CD14-positive monocyte (primary cell): ENCODE results near the gene DHX40. TPM values are rescaled to one million over a fixed set of nuclear protein-coding genes. Genes with fewer than 3 reads are reported as not detected.

Experiments used
- DNase-seq, 3 donors: peaks; one replicate each; pipeline ENCODE4 v3.0.0-alpha.2; 2011 to 2022
- H2AFZ ChIP-seq: 2 replicates; pipeline ENCODE4 v1.6.0; 2012; ENCODE audit warnings: mild to moderate bottlenecking, low read depth, low read length, inconsistent platforms; ENCODE audit not compliant: insufficient read depth, poor library complexity, severe bottlenecking
- H3K27ac ChIP-seq, 2 donors: 1 replicate in 1 of 2; 2 replicates in 1 of 2; pipeline ENCODE4 v1.5.1; 2012 to 2013; ENCODE audit warnings: low read length in 2 of 2, control low read depth in 1 of 2, inconsistent platforms in 1 of 2, low read depth in 1 of 2, mild to moderate bottlenecking in 1 of 2
- H3K27me3 ChIP-seq, 2 donors: one replicate each; pipeline versions ENCODE4 v1.6.0 to v1.6.1; 2011 to 2013; ENCODE audit warnings: low read length in 2 of 2; ENCODE audit not compliant: control insufficient read depth in 2 of 2, insufficient read depth in 2 of 2
- H3K36me3 ChIP-seq, 2 donors: replicated peaks in 1 of 2; 1 replicate in 1 of 2; 2 replicates in 1 of 2; pipeline versions ENCODE4 v1.5.1 to v1.6.1; 2012 to 2013; ENCODE audit warnings: low read length in 2 of 2, control low read depth in 1 of 2, inconsistent platforms in 1 of 2, mild to moderate bottlenecking in 1 of 2; ENCODE audit not compliant: insufficient read depth in 2 of 2, control insufficient read depth in 1 of 2
- H3K4me1 ChIP-seq, 2 donors: 1 replicate in 1 of 2; 2 replicates in 1 of 2; pipeline versions ENCODE4 v1.5.1 to v1.6.1; 2012 to 2013; ENCODE audit warnings: low read length in 2 of 2, control low read depth in 1 of 2, inconsistent platforms in 1 of 2, mild to moderate bottlenecking in 1 of 2, moderate library complexity in 1 of 2; ENCODE audit not compliant: insufficient read depth in 2 of 2, control insufficient read depth in 1 of 2
- H3K4me2 ChIP-seq: replicated peaks from 2 replicates; pipeline ENCODE3; 2012; ENCODE audit warnings: low read length, moderate library complexity, mild to moderate bottlenecking; ENCODE audit not compliant: poor library complexity, severe bottlenecking; ENCODE audit errors: extremely low read depth
- H3K4me3 ChIP-seq, 3 experiments: fragments of 200-600 bp in 1 of 3; sonication (generic) in 1 of 3; replicated peaks in 1 of 3; 1 replicate in 2 of 3; 2 replicates in 1 of 3; pipeline ENCODE4 v1.5.1; 2011 to 2013; ENCODE audit warnings: low read length in 3 of 3, mild to moderate bottlenecking in 3 of 3, control low read depth in 2 of 3, low read depth in 2 of 3, inconsistent platforms in 1 of 3, moderate library complexity in 1 of 3
- H3K79me2 ChIP-seq: 2 replicates; pipeline ENCODE4 v1.6.0; 2012; ENCODE audit warnings: mild to moderate bottlenecking, control low read depth, inconsistent platforms, low read length, moderate library complexity; ENCODE audit not compliant: insufficient read depth
- H3K9ac ChIP-seq: 2 replicates; pipeline ENCODE4 v1.6.0; 2017; ENCODE audit warnings: low read length, mild to moderate bottlenecking; ENCODE audit not compliant: insufficient read depth, poor library complexity, severe bottlenecking
- H3K9me3 ChIP-seq, 2 donors: replicated peaks in 1 of 2; 1 replicate in 1 of 2; 2 replicates in 1 of 2; pipeline versions ENCODE4 v1.5.1 to v1.6.1; 2012 to 2013; ENCODE audit warnings: low read length in 2 of 2, control low read depth in 1 of 2; ENCODE audit not compliant: control insufficient read depth in 1 of 2, insufficient read depth in 1 of 2
- H4K20me1 ChIP-seq: 2 replicates; pipeline ENCODE4 v1.6.0; 2012; ENCODE audit warnings: mild to moderate bottlenecking, low read length, control low read depth, moderate library complexity; ENCODE audit not compliant: insufficient read depth
- H3K27ac Mint-ChIP-seq, 7 donors: one replicate each; pipeline ENCODE4 v1.8.0; 2020; ENCODE audit warnings: mild to moderate bottlenecking in 7 of 7, mixed read lengths in 7 of 7, moderate library complexity in 6 of 7, inconsistent platforms in 2 of 7
- H3K27me3 Mint-ChIP-seq, 3 donors: one replicate each; pipeline ENCODE4 v1.8.0; 2021 to 2022; ENCODE audit warnings: low read depth in 3 of 3, mild to moderate bottlenecking in 3 of 3, mixed read lengths in 3 of 3, moderate library complexity in 3 of 3, inconsistent platforms in 1 of 3
- H3K36me3 Mint-ChIP-seq, 2 donors: one replicate each; pipeline ENCODE4 v1.8.0; 2020; ENCODE audit warnings: mixed read lengths in 2 of 2, inconsistent platforms in 1 of 2, mild to moderate bottlenecking in 1 of 2
- H3K4me1 Mint-ChIP-seq: one replicate; pipeline ENCODE4 v1.8.0; 2020; ENCODE audit warnings: mild to moderate bottlenecking, mixed read lengths
- H3K4me3 Mint-ChIP-seq, 2 donors: one replicate each; pipeline ENCODE4 v1.8.0; 2020; ENCODE audit warnings: mild to moderate bottlenecking in 2 of 2, mixed read lengths in 2 of 2, moderate library complexity in 1 of 2
- H3K9me3 Mint-ChIP-seq, 7 donors: one replicate each; pipeline ENCODE4 v1.8.0; 2020 to 2022; ENCODE audit warnings: mixed read lengths in 7 of 7, mild to moderate bottlenecking in 6 of 7, moderate library complexity in 6 of 7, inconsistent platforms in 2 of 7
- CTCF ChIP-seq: fragments of 200-600 bp; IDR thresholded peaks from one replicate; pipeline ENCODE4 v1.8.0; 2022; ENCODE audit warnings: antibody characterized with exemption, mild to moderate bottlenecking
- WGBS: methylation state at CpG from one replicate; pipeline ENCODE4 v1.1.5; 2013; ENCODE audit warnings: missing lambda C conversion rate; ENCODE audit not compliant: insufficient coverage; 5-methylcytosine and 5-hydroxymethylcytosine counted together
- intact Hi-C, 2 donors: fragments of 100-400 bp; cut with micrococcal nuclease; formaldehyde crosslinking; loops; one replicate each; pipeline versions ENCODE4 v1.15.0 to v1.15.1; 2023
- polyA plus RNA-seq, 3 donors: library from polyadenylated mRNA; depleted of rRNA in 1 of 3; unstranded in 2 of 3; stranded (reverse) in 1 of 3; fragments of 300-500 nt in 2 of 3; fragments of >200 nt in 1 of 3; fragmentation: Illumina TruSeq in 2 of 3; gene quantifications; 1 replicate in 2 of 3; 2 replicates in 1 of 3; pipeline ENCODE4 v1.2.3, GENCODE V29; 2012 to 2021

Gene DHX40
- polyA plus RNA-seq, 3 donors, result 12.4 to 22.0 (median 21.0) TPM

- DNase-seq, result no peak
- no peaks in the 10 kb centered on the region for H3K79me2 ChIP-seq
- H3K4me1 ChIP-seq, result no peaks in the 10 kb centered on the region
- H3K4me3 Mint-ChIP-seq, result no peak overlapping the region
- H3K27me3 Mint-ChIP-seq, result peaks cover 0 to 10% (median 3%) of the 10 kb centered on the region in 3 donors
- H4K20me1 ChIP-seq, result no peaks in the 10 kb centered on the region
- no peak overlapping the region for H3K4me2 ChIP-seq
- no peak overlapping the region for H3K27ac ChIP-seq
- H3K4me1 Mint-ChIP-seq, result no peaks in the 10 kb centered on the region
- intact Hi-C loops, result no loop called here
- no peaks in the 10 kb centered on the region for H3K9me3 ChIP-seq
- H3K36me3 Mint-ChIP-seq, result no peaks in the 10 kb centered on the region
- no peak for TF ChIP-seq CTCF
- no peaks in the 10 kb centered on the region for H3K27me3 ChIP-seq
- no peak overlapping the region for H2AFZ ChIP-seq
- H3K27ac Mint-ChIP-seq, result no peak overlapping the region
- no peak overlapping the region for H3K4me3 ChIP-seq
- no peaks in the 10 kb centered on the region for H3K36me3 ChIP-seq
- no peak overlapping the region for H3K9ac ChIP-seq
- WGBS, result no CpG with 5 or more reads among the region's 4 CpGs
- H3K9me3 Mint-ChIP-seq, result peaks cover 0 to 2% (median 0%) of the 10 kb centered on the region in 7 donors
Observed at GRCh38 chr17:59550703-59551102, 14.7 kb upstream of the DHX40 start.

GRCh38 chr17:59558039-59558438, 7.4 kb upstream of the DHX40 start:
- WGBS, result 95% methylated on average over 4 of the region's 7 CpGs
- no peak for TF ChIP-seq CTCF
- Histone ChIP-seq H3K4me1 (peaks cover 4 to 6% of the 10 kb centered on the region in 2 donors), H3K27me3 (no peaks in the 10 kb centered on the region), H3K4me2 (no peak overlapping the region), H3K27ac (no peak overlapping the region), H3K79me2 (no peaks in the 10 kb centered on the region), H3K36me3 (no peaks in the 10 kb centered on the region), H3K9ac (no peak overlapping the region), H4K20me1 (no peaks in the 10 kb centered on the region), H3K4me3 (no peak overlapping the region), H3K9me3 (no peaks in the 10 kb centered on the region), H2AFZ (no peak overlapping the region)
- intact Hi-C loops, result no loop called here
- H3K27ac Mint-ChIP-seq, result no peak overlapping the region
- no peak overlapping the region for H3K4me3 Mint-ChIP-seq
- H3K36me3 Mint-ChIP-seq, result no peaks in the 10 kb centered on the region
- H3K9me3 Mint-ChIP-seq, result no peaks in the 10 kb centered on the region
- H3K4me1 Mint-ChIP-seq, result peaks cover 6% of the 10 kb centered on the region
- H3K27me3 Mint-ChIP-seq, result peaks cover 0 to 9% (median 3%) of the 10 kb centered on the region in 3 donors
- no peak for DNase-seq
